GM21723 (cell line): ENCODE data around the gene NKAIN2.

Source experiments
- ATAC-seq: cut with Tn5 transposase; IDR thresholded peaks from one replicate; pipeline ENCODE4 v1.9.1; 2021; ENCODE audit warnings: mild to moderate bottlenecking, moderate library complexity; ENCODE audit not compliant: unreplicated experiment

The NKAIN2 gene

GRCh38 chr6:124859366-124859765 is 1055.7 kb downstream of the NKAIN2 start:
- no peak for ATAC-seq

- ATAC-seq: no peak
Observed at GRCh38 chr6:124866040-124866439, 1062.4 kb downstream of the NKAIN2 start.

DNA sequence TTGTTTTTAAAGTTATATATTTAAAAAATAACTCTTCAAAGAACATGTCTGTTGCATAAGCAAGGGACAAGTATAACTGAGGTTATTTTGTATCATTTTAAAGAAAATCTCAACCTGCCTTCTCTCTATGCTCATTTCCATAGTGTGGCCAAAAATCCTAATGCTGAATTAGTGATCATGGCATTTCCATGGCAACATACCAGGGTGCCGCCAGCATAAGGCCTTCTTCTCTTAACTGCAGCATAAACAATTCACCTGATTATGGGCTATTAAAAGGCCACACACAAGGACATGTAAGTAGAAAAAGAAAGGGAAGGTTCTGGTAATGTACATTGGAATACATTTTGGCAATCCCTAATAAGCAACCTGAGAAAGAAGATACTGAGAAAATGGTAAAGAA is 1063.5 kb downstream of the NKAIN2 start:
- no peak for ATAC-seq

GRCh38 chr6:124868481-124868880 is 1064.8 kb downstream of the NKAIN2 start:
- ATAC-seq: no peak

DNA sequence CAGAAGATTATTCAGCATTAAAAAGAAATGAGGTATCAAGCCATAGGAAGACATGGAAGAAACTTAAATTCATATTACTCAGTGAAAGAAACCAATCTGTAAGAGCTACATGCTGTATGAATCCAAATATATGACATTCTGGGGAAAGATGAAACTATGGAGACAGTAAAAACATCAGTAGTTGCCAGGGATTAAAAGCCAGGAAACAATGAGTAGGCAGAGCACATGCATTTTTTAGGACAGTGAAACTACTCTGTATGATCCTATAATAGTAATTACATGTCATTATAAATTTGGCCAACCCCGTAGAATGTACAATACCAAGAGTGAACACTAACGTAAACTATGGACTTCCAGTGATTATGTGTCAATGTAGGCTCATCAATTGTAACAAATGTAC is 1065.8 kb downstream of the NKAIN2 start:
- no peak for ATAC-seq

DNA sequence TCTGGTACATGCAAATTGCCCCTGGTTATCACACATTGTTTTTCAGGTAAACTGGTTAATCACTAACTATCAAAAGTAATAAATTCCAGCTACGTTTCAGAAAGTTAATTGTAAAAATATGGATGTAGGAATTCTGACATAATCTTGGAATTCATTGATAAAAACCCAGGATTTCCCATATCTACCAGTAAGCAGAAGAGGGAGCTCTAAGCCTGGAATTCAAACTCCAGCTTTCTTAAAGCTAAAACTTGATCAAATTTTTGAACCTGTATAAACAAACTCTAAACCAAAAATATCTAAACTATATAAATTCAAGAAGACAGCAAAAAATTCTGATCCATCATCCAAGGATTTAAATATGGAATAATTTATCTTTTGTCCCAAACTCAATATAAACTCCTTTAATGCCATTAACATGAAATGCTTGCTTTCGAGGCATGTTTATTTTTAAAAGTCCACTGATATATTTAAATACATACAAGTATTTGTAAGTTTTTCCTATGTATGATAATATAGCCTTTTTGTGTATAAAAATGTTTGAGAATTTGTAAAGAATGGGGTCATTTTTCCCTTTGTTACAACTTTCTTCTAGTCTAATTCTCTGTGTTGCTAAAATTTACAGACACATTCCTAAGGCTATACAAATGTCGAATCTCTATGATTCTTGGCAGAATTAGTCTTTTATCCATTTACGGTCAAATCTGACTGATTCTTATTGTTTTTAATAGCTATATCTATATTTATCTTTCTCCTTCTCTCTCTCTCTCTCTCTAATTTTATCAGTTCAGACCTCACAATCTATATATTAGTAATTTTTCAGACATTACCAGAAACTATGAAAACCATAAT is 1067.2 kb downstream of the NKAIN2 start:
- no peak for ATAC-seq

- peak; percentile 64 for ATAC-seq
Observed at GRCh38 chr6:124872361-124873065, 1068.8 kb downstream of the NKAIN2 start.

DNA sequence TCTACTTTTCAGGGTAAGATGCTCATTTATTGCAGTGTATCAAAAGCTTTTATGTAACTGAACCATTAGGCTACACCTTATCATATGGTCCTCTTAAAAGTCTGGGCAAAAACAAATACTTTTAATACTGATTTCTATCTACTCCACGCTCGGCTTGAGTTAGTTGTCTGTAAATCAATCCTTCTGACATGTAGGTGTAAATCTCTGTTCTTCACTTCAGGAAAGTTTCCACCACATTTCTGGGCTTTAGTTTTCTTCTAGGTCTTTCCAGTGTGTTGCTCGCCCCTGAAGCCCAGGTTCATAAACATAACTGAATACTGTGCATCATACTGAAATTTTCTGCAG is 1069.4 kb downstream of the NKAIN2 start:
- ATAC-seq: peak; percentile 15
